ENCODE results near the gene IFI27L2. TPM values are rescaled to one million over a fixed set of nuclear protein-coding genes. Genes with fewer than 3 reads are reported as not detected.

The IFI27L2 gene
- total RNA-seq, 1 experiment from 2014 or later = 35.8 TPM

GRCh38 chr14:94153750-94154342, 24.4 kb upstream of the IFI27L2 start:
- no peak for DNase-seq (ENCODE audit: low read depth)

DNA sequence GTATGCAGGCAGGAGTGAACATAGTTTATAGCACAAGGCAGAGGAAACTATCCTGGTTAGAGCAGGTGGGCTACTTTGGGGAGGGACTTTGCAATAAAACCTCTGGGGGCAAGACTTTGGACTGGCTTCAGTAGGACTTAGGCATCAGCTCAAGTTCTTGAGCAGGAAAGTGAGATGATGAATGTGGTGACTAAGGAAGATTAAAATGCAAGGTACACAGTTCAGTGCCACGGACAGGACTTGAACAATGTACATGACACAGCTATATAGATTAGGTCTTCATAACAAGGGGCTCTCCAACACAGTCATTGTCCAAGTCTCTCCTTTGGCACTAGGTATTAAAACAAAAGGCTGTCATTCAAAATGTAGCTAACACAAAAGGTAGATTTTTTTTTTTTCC, 23.3 kb upstream of the IFI27L2 start:
- DNase-seq (ENCODE audit: low read depth) = no peak

- DNase-seq (ENCODE audit: low read depth) = no peak
Measured at GRCh38 chr14:94145902-94146527, 16.6 kb upstream of the IFI27L2 start.

DNA sequence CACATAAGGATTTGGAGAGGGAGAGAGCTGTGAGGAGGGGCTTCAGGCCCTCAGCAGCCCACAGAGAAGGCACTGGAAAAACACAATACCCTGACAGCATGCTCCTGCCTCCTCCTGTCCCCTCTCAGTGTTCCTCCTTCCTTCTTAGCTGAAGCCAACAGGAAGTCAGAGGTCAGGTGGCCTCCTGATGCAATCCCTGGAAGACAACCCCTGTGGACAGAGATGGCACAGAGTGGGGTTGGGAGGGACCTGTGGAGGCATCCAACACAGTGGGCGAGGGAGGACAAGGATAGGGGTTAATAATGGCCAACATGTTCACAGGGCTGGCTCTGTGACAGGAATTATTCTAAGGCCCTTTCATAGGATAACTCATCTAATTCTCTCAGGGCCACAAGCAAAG, 15.4 kb upstream of the IFI27L2 start:
- DNase-seq (ENCODE audit: low read depth) = no peak

GRCh38 chr14:94143711-94144110, 14.3 kb upstream of the IFI27L2 start:
- DNase-seq (ENCODE audit: low read depth) = no peak

- no peak for DNase-seq (ENCODE audit: low read depth)
Measured at GRCh38 chr14:94143239-94143638, 13.8 kb upstream of the IFI27L2 start.

DNA sequence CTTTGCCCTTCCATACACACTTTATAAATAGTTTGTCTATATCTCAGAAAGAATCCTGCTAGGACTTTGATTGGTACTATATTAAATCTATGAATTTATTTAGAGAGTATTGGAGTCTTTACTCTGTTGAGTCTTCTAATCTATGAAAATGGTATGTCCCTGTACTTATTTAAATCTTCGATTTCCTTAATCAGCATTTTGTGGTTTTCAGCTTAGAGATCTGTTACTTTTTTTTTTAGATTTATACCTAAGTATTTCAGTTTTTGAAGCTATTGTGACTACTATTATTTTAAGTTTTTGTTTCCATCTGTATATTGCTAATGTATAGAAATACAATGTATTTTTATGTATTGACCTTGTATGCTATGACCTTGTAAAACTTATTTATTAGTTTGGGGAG, 13.4 kb upstream of the IFI27L2 start:
- DNase-seq (ENCODE audit: low read depth) = no peak

- no peak for DNase-seq (ENCODE audit: low read depth)
Measured at GRCh38 chr14:94142247-94142646, 12.8 kb upstream of the IFI27L2 start.

DNA sequence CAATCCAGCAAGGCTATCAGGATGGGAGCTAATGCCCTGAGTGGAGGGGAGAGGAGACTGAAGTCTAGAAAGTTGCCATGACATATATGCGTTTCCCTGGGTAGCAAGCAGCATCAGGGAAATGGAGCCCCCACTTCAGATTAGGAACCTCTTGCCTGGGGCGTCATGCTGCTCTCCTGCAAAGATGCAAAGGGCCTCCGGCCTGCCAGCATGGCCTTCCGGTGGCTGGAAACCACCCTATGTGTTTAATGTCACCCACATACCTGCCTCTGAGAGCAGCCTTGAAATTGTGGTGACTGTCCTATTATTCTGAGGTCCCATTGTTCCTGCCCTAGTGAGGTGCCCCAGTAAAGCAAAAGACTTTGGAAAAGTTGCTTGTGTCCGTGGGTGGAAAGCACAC, 10.0 kb upstream of the IFI27L2 start:
- DNase-seq (ENCODE audit: low read depth) = no peak

- no peak for DNase-seq (ENCODE audit: low read depth)
Measured at GRCh38 chr14:94139006-94139405, 9.6 kb upstream of the IFI27L2 start.

DNA sequence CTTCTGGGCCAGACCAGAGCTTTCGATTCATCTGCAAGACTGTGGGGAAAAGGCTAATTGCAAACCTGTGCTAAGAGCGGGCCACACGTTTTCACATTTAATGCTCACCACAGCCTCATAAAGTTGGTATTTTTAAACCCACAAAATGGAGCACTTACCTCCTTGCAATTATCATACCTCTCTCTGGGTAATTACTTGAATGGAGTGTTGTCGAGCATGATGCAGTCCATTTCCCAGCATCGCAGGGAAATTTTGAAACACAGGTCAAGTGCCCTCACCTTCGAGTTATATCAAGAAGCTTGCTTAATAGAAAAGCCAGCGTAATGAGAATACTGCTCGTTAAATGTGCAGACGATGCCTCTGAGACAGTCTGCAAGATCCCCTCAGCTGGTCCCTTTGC, 8.8 kb upstream of the IFI27L2 start:
- no peak for DNase-seq (ENCODE audit: low read depth)

- DNase-seq (ENCODE audit: low read depth) = peak; percentile 78
Measured at GRCh38 chr14:94136575-94137331, 7.3 kb upstream of the IFI27L2 start.

DNA sequence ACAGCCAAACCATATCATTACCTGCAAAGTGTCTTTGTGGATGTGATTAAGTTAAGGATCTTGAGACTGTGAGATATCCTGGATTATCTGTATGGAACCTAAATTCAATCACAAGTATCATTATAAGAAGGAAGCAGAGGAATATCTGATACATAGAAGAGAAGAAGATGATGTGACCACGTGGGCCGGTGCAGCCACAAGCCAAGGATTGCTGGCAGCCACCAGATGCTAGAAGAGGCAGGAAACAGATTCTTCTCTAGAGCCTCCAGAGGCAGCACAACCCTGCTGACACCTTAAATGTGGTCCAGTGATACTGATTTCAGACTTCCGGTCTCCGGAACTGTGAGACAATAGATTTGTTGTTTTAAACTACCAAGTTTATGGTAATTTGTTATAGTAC, 6.1 kb upstream of the IFI27L2 start:
- no peak for DNase-seq (ENCODE audit: low read depth)

DNA sequence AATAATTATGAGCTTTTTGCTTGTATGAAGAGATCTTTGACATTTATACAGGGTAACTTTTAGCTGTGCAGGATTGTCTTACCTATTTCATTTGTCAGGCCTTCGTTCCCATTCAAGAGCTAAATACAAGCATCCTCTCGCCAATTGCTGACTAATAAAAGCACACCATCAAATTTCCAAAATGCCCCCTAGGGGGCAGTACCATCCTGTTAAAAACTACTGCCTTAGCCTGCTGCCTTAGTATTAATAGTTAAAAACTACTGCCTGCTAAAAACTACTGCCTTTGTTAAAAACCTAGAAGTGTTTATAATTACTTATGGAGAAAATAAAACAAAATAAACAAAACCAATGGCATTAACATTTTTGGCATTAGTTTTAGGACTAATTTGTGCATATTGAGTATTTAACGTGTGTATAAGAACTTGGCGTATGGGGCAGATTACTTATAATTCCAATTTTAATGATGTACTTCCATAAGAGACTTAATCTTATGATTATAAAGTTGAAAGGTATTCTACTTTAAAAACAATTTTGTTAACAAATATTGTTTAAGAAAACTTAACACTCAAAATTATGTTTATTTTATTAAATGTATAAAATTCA, 3.0 kb upstream of the IFI27L2 start:
- peak; percentile 75 for DNase-seq (ENCODE audit: low read depth)

DNA sequence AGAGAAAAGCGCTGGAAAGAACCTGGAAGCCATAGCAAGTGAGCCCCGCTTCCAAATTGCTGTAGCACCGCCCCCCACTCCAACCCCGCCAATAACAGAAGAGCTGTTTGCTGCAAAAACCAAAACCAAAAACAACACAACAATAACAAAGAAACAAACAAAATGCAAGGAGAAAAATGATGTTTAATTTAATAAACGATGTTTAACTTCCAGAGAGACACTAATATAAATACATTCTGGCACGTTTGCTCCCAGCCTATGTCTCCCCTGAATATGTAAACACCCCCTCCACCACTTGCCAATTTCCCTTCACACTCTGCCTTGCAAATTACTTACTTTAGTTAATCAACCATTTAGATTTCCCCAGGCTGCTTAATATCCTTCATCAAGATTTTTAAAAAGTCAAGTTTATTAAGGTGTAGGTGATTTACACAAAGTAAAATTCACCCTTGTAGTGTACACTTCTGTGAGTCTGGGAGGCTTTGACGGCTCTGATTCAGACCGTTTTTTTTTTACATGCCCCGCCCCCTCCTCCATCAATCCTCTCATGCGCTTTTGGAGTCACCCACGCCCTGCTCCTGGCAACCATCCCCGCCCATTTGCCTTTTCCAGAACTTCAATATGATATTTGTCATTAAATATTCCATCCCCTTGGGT, 482 bp upstream of the IFI27L2 start:
- peak; percentile 68 for DNase-seq (ENCODE audit: low read depth)

DNA sequence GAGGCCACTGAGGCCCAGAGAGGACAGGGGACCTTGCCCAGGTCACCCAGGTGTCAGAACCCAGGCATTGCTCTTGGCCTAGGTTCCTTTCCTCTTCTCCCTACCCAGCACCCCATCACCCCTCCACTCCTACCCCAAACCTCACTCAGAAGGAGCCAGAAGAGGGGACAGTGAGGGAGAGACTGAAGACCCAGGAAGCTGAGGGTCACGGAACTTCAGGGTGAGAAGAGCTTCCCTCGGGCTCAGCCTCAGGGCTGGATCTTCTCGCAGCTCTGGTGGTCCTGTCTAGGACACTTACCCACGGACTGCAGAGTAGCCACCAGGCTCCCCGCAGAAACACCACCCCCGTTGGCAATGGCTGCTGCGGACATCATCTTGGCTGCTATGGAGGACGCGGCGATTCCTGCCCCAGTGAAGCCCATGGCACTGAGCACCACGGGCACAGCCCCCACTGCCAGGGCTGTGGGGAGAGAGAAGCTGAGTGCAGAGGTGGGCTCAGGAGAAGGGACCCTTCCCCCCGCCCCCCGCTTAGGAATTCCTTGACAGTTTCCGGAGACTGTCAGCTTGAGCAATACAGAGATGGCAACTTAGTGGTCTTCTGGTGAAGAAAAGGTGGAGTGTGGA, 1.1 kb downstream of the IFI27L2 start:
- DNase-seq (ENCODE audit: low read depth) = no peak

DNA sequence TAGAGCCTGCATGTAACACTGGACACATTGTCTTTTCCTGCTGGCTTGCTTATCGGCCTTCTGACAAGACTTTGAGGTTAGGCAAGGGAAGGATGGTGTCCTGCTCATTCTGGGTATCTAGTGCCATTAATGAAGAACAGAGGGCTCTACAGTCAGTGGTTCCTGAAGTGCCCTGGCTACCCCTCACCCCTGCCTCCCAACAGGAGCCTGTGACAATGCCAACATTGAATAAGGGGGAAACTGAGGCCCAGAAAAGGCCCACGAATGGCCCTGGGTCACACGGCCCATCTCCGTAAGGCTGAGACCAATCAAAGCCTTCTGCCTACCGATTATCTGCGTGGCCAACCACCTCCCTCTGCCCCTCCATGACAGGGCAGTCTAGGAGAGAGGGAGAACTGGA, 2.1 kb downstream of the IFI27L2 start:
- DNase-seq (ENCODE audit: low read depth) = no peak

- no peak for DNase-seq (ENCODE audit: low read depth)
Measured at GRCh38 chr14:94126800-94127199, 2.6 kb downstream of the IFI27L2 start.

- no peak for DNase-seq (ENCODE audit: low read depth)
Measured at GRCh38 chr14:94126419-94126677, 3.1 kb downstream of the IFI27L2 start.

DNA sequence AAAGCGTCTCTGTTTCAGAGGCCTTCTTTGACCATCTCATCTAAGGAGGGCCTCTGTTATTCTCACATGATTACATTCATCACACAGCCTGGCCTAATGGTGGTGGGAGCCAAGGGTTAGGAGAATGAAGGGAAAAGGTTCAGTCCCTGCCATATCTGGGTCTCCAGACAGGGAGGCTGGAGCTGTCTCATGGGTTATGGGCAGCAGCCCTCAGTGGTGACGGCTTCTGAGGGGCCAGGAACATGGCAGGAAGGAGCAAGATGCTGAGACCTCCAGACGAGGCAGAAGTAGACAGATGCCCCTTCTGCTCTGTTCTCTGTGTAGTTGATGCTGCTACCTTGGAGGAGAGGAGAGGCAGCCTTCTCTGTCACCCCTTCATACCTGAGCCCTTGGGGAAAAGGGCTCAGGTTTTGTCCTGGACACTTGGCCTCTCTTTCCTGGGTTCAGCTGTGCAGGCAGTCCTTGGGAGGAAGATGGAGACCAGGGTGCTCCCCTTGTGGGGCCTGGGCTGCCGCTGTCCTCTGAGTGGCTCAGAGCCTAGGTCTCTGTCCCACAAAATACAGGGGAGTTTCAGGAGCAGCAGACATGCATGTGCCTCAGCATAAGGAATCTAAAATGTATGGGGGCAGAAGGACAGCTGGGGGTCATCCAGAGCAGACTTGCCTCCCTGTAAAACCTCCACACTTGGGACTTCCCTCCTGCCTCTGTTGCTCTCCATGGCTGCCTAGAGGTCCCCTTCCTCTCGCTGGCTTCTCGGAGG, 3.6 kb downstream of the IFI27L2 start:
- no peak for DNase-seq (ENCODE audit: low read depth)

All from HT1080 (cell line).